Measurements from ENCODE around the gene RAP1A. TPM values are rescaled to one million over a fixed set of nuclear protein-coding genes. Genes with fewer than 3 reads are reported as not detected.
"Not testable (repeated sequence)": the region's sequence is repeated elsewhere in the genome, so short reads cannot be mapped to it uniquely, and the experiment has no call there.

Gene RAP1A
- total RNA-seq, 1 experiment from 2014 or later = 24.7 TPM

DNA sequence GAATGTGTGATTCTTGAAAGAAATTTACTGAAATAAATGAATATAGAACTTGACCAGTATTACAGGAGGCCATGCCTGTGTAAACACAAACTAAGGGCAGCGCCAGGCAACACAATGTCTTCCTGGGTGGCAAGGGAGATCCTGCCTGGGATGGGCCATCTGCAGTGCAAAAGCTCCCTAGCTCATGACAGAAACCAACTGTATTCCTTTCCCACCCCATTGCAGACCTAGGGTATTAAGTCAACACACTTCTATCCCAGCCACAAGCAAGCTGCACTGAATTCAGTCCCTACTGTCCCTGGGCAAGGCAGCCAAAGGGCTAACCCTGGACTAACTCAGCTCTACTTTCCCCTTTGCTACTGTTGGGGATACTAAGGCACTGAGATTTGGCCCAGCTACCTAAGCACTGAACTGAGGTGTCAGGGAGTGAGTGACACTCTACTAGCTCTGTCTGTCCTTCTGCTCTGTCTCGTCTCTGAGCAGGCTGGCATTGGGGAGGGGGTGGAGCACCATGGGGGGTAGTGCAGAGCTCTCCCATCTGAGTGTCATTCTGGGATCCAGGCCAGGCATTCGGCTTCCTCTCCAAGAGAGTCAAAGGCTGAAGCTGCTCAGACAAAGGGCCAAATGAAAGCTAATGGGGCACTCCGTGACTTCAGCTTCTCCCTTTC, 117.1 kb downstream of the RAP1A start:
- DNase-seq (ENCODE audit: low read depth) = peak; percentile 50

DNA sequence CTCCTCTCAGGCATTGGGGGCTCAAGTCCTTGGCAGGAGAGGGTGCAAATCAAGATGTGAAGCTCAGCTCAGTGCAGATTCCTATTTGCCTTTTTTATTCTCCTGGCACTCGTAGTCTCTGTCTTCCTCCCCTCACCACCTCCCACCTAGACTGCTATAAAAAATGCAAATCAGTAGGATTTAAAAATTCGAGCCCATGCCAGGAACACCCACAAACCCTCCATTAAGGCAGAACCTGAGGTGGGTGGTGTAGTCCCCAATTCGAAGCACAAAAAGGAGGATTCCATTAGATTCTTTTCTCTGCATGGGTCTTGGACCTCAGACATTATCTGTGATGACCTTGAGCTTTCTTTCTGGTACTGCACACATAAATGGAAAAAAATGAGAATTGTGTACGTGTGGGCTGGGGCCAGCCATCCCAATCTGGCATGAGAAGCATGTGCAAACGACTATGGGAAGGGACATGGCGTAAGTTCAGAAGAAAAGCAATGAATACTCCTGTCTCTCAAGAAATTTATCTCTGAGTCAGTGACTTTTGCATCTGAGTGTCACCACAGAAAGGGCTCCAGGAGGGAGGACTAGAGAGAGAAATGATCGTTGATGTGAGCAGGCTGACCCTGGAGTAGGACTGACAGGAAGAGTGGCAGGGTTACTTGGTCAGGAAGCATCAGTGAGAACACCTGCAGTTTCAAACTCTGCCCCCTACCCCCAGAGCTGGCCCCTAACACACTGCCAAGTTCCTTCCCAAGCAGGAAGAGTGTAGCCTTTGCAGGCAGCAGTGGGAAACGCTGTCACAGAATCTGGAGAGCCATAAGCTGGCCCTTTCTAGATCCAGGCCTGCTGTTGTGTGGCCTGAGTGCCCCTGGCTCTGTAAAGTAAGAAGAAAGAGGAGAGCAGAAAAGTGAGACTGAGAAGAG, 117.9 kb downstream of the RAP1A start:
- DNase-seq (ENCODE audit: low read depth) = no peak

DNA sequence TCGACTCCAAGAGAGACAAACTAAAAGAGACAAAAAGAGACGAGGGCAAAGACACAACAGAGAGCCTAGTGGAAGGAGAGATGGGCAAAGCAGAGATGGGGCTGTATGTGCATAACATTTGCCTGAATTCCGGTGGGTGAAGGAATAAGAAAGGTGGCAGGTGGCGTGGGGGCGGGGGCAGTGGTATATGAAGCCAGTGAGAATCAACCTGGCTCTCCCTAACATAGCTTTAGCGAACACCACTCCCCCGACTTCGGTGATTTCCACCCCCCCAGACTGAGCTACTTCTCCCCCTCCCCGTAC, 118.5 kb downstream of the RAP1A start:
- DNase-seq (ENCODE audit: low read depth) = no peak

DNA sequence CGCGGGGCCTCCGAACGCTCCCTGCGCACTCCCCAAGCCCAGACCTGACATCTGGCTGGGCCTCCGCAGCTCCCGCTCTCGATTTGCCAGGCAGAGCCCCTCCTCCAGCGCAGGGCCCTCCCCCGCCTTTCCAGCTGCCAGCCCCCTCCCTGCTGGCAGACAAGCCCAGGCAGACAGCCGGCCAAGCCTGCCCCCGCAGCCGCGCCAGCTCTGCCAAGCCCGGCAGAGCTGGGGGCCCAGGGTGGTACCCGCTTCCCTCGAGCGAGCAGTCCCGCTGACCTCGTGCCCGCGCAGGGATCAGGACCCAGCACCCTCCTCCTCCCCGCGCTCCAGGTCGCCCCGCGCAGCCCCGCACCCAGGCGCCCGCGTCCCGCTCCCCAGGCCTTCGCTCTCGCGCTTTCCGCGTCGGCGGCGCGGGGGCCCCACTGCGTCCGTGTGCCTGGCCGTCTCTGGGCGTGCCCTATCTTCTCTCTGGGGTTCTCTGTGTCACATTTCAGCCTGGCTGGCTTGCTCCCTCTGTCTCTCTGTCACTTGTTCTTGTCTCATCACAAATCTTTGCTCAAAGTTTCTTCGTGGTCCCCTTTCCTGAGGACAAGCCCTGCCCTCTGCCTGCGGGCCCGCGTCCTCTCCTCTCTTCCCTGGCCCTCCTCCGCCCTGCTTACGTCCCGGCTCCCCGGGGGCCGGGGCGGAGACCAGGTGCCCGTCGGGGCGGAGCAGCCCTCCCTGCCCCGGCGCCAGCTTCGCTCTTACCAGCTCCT, 119.0 kb downstream of the RAP1A start:
- DNase-seq (ENCODE audit: low read depth) = peak; percentile 75

DNA sequence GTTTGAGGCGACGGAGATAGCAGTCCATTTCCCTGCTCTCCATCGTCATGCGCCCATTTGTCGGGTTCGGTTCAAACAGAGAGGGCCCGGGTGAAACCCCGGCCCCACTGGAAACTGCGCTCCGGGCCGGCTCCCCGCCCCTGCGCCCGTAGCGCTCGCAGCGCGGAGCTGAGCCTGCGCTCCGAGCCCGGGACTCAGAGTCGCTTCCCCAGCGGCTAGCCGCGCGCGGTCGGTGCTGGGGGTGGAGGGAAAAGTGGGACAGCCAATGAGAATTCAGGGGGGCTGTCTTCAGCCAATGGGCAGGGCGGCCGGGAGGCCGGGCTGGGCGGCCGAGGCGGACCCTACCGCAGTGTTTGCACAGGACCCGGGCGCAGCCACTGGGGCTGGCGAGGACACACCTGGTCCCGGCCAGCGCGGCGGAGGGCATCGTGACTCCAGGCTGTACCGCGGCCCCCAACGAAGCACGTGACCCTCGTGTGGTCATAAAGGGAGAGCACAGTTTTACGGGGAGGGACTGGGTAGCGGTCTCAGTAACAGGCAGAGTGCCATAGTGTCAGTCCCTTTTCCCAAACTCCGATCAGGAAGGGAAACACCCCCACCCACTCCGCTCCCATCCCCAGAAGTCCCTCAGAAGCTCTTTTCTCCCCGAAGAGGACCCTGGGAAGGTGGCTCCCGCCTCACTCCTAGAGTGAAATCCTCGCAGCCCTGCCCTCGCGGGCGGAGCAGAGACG, 119.8 kb downstream of the RAP1A start, which contains the start of gene INKA2:
TSS of gene INKA2 (minus strand) at position 202 of the 731 bp plus-strand sequence. CDS start at position 49, 153 bp downstream.
- peak; percentile 88 for DNase-seq (ENCODE audit: low read depth)

DNA sequence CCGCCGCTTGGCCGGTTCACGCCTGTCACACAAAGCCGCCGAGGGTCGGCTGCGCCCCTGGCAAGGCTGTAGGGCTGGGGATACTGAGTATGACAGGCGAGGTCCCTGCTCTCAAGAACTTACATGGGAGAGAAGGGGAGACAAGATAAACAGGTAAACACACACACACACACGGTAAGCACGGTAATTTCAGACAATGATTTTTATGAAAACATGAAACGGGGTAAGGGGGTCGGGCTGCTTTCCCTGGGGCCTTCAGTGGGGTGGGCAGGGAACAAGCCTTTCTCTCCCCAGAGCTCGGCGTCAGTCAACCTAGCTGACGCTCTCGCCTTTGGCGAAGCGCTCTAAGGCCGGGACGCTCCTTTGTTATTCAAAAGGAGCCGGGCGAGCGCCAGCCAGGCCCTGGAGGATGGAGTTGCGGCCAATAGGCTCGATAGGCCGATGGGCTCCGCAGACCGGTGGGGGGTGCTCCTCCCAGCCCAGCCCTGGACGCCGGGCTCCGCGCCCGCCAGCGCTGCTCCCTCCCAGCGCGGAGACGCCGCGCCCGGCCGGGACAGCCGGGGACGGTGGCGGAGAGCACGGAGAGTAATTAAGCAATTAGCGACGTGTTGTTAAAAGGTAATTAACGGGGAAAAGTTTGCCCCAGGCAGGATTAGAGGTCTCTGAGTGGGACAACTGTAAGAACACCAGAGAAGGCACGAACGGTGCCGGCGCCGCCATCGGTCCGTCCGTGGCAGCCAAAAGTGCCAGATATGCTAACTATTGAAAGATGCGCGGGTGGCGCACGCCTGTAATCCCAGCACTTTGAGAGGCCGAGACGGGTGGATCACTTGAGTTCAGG, 120.6 kb downstream of the RAP1A start:
- peak; percentile 40 for DNase-seq (ENCODE audit: low read depth)

DNA sequence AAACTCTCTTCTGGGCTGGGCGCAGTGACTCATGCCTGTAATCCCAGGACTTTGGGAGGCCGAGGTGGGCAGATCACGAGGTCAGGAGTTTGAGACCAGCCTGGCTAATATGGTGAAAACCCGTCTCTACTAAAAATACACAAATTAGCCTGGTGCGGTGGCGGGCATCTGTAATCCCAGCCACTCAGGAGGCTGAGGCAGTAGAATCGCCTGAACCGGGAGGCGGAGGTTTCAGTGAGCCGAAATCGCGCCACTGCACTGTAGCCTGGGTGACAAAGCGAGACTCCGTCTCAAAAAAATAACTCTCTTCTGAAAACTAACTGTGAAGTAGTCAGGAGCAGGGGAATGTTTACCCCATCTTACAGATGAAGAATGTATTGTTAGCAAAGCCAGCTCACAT, 122.7 kb downstream of the RAP1A start:
- not testable (repeated sequence) for DNase-seq (ENCODE audit: low read depth)

DNA sequence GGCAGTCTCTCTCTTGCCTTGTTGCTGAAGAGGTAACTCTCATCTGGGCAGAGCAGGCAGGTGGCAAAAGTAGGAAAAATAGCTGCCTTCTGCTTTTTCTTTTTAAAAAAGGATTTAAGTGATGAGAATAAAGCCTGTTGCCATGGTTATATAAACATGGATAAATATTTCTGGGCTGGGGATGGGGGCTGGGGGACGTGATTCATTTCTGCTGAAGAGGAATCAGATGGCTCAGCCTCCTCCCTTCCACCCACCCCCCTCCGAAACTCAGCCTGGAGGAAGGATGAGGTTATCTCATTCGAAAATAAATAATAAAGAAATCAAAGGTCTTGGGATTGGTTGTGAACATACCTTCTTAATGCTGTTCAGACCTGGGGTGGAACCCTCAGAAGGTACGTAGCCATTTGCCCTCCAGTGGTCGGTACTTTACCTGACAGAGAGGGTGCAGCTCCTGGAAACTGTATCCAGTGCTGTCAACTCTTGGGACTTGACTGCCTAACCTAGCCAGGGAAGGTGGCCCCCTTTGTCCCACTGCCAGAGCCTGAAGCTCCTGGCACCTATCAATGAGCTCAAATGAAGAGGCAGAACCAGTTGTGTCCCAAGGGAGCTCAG, 123.5 kb downstream of the RAP1A start:
- no peak for DNase-seq (ENCODE audit: low read depth)

DNA sequence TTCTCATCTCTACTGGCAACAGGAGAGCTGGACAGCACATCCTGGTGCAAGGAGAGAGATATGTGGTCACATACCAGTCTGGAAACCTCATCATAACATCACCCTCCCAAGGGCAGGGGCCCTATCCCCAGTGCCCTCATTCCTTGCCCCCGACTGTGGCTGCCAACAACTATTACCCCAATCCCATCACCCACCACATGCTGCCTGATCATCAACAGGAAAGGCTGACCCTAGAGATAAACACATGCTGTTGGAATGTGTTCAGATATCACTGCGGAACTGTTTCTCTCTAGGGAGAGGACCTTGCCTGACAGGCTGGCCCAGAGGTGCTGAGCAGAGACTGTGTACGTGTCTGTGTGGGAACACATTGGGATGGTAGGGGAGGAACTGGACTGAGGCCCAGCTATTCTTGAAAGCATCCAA, 124.1 kb downstream of the RAP1A start:
- peak; percentile 79 for DNase-seq (ENCODE audit: low read depth)

DNA sequence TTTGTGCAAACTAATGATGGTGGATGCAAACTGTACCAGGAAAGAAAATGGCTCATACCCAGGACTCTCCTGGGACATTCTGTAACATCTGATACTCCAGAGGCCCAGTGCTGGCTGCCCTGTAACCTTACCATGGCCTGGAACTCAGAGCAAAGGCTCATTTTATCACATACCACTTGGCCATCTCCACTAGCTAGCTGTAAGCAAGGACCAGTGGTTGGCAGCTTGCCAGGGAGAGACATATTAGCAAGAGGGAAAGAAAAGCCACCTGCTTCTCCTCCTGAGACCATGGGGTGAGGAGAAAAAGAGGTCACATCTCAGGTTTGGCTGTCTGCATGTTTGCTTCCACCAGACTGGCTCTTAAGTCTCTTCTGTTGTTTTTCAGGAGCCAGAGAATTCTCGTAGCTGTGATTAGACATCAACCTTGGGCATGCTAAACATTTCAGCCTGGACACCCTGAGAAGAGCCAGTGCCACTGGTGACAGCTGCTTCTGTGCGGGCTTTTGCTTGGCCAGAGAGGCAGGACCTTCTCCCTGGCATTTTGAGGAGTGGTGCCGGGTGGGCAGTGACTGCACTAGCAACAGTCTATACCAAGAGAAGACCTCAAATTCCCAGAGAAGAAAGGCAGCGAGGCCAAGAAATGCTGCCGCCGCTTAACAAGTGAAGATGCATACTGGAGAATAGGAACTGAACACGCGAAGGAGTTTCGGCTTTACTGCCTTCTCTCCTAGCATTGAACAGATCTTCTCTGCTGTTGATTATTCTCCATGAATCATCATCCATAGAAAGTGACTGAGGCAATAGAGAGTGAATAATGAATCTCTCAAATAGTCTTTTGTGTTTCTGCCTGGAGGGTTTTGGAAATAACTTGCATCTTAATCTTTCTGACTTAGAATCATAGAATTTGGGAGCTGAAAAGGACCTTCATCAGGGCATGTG, 126.4 kb downstream of the RAP1A start:
- no peak for DNase-seq (ENCODE audit: low read depth)

DNA sequence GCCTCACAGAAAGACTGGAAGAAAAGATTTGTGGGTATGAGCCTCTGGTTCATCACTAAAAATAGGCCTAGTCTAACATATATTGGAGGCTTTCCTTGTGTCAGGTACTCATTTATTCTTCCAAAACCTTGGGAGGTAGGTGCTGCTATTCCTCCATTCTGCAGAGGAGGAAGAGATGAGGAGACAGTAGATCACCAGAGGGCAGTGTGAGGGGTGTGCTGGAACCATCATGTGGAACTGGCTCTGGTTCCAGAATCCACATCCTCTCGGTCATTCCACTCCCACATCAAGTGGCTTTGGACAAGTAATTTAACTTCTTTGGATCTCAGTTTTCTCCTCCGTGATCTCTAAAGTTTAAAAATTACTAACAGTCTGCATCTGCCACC, 127.0 kb downstream of the RAP1A start:
- DNase-seq (ENCODE audit: low read depth) = no peak

DNA sequence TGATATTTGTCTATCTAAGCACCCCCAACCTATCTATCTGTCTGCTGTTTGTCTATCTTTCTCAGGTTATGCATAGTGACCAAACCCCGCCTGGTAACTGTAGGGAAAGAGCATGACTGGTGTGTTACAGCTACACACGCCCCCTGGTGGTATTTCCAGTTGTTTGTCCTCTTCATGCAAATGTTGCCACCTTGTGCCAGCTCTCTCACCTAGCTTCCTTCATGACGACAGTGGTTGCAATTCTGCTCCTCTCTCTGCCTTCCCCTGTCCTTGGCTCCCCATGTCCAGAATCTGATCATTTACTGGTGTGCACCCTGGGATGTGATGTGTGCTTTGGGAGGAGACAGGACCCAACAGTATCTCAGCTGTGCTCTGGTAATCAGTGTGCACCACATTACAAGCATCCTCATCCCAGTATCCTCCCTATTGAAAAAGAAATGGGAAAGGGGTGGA, 127.7 kb downstream of the RAP1A start:
- peak; percentile 73 for DNase-seq (ENCODE audit: low read depth)

DNA sequence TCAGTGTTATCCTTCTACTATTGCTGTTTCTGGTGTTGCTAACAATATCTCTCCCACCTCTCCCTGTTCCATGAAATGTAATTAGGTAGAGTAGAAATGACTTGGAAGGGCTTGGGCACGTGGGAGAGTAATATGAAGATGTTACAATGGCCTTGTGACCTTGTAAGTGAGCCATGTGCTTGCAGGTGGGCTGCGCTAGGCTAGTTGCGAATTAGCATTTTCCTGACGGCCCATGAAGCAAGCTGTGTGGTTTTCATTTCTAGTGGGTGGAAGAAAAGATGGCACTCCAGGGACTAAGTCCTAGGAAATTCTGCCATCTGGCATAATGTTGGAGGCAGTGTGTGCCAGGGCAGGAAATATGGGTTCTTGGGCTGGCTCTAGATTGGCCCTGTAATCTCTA, 128.4 kb downstream of the RAP1A start:
- DNase-seq (ENCODE audit: low read depth) = no peak

DNA sequence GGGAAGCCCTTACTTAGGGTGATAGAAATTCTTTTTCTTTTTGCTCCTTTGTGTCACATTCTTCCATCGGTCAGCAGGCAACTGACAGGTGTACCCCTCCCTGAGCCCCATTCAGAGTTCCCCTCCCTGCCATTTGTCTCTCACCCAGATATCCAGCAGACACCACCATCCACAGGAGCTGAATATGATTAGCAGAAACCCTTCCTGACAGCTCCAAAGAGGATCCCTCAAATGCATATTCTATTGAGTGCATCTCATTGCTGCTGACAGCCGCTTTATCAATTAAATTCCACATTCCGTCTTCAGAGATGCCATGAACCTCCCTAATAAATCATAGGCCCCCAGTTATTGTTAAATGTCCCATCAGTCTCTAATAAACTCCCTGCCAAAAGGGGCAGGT, 130.0 kb downstream of the RAP1A start:
- no peak for DNase-seq (ENCODE audit: low read depth)

DNA sequence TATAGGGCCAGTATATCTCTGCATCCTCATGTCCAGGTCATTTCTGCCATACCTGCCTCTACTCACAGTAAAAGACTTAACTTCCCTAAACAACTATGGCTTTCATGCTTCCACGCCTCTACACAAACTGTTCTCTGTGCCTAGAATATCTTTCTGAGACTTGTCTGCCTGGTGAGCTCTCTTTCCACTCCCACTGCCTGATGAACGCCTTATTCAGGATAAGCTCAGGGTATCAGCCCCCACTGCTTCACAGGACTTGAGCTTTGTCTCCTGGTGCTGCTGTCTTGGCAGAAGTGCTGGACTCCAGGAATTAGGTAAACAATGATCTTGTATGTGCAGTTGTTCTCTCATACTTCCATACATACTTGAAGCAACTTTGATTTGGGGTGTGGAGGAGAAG, 131.3 kb downstream of the RAP1A start:
- DNase-seq (ENCODE audit: low read depth) = no peak

DNA sequence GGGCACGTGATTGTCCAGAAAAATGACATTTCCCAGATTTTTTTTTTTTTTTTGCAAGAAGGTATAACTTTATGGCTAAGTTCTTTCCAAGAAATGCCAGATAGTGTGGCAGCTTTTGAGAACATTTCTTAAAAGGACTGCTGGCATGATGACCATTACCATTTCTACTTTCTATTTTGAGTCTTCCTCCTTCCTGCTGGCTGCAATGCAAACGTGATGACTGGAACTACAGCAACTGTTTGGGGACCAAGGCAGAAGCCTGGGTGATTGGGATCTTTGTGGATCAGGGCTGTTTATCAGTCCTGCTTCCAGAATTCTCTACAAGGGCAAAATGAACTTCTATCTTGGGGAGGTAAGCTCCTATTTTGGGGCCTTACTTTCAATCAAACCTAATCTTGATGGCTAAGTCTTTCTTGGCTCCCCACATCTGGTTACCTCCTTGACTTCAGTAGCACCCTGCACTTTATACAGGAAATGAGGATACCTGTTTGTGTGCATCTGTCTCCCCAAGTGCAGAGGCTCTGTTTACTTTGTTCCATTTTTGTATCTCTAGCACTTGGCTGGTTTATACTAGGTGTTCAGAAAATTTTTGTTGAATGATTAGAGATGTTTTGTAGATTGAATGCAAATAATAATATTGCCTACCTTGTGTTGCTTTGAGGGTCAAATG, 132.5 kb downstream of the RAP1A start:
- no peak for DNase-seq (ENCODE audit: low read depth)

DNA sequence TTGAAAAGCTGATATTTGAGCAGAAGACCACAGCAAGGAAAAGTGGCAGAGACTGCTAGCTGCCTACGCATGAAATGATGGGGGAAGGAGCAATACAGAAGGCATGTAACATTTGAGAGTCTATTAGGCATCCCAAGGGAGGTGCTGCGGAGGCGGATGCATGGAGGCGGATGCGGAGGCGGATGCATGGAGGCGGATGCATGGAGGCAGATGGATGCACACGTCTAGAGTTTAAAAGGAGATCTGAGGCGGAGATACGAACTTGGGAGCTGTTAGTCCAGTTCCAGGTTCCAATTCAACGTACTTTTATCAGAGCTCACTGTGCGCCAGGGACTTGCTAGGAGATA, 135.4 kb downstream of the RAP1A start:
- DNase-seq (ENCODE audit: low read depth) = peak; percentile 68

DNA sequence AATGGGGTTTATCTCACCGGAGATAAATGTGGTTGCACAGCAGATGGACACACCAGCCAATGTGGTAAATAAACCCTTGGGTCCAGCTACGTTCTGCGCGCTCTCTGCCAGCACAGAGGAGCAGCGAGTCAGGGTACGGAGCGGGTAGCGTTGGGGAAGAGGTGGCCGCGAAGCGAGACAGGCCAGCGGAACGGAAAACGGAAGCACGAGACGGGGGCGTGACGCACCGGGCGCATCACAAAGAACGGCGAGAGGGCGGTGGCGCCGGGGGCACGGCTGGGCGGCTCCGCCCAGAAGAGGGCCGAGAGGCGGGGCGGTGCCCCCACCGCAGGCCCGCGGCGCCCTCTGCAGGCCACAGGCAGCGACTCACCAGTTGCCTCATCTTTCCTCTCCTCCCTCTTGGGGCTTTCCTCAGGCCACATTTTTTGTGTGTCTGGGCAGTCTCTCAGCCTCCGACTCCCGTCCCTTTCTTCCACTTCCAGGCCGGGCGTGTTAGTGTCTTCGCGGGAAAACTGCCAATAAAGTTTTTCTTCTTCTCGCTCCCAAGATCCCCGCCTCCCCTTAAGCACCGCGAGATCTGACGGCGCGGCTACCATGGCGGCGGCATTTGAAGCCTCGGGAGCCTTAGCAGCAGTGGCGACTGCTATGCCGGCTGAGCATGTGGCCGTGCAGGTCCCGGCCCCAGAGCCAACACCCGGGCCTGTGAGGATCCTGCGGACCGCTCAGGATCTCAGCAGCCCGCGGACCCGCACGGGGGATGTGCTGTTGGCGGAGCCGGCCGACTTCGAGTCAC, 135.9 kb downstream of the RAP1A start, which contains the start of gene DDX20:
TSS of gene DDX20 (plus strand) at position 571 of the 793 bp plus-strand sequence. CDS start at position 595, 24 bp downstream.
- DNase-seq (ENCODE audit: low read depth) = peak; percentile 96
